Glutamatergic neuron (in vitro differentiated cells): Measurements from ENCODE around the gene PTPRT. TPM values are rescaled to one million over a fixed set of nuclear protein-coding genes. Genes with fewer than 3 reads are reported as not detected.
A peak's percentile ranks its signal among the peaks of the same experiment; 100 is the strongest.

ENCODE experiments used
- DNase-seq: peaks from one replicate; pipeline ENCODE4 v3.0.0; 2022
- H3K27ac Mint-ChIP-seq: one replicate; pipeline ENCODE4 v1.8.0; 2020; ENCODE audit warnings: mild to moderate bottlenecking, mixed read lengths, inconsistent platforms; ENCODE audit not compliant: unreplicated experiment
- H3K27me3 Mint-ChIP-seq: one replicate; pipeline ENCODE4 v1.8.0; 2020; ENCODE audit warnings: mild to moderate bottlenecking, moderate library complexity, mixed read lengths, inconsistent platforms; ENCODE audit not compliant: unreplicated experiment
- H3K36me3 Mint-ChIP-seq: one replicate; pipeline ENCODE4 v1.8.0; 2020; ENCODE audit warnings: mild to moderate bottlenecking, mixed read lengths, inconsistent platforms; ENCODE audit not compliant: unreplicated experiment
- H3K4me1 Mint-ChIP-seq: one replicate; pipeline ENCODE4 v1.8.0; 2020; ENCODE audit warnings: mild to moderate bottlenecking, low read depth, mixed read lengths, inconsistent platforms; ENCODE audit not compliant: unreplicated experiment
- H3K4me3 Mint-ChIP-seq: one replicate; pipeline ENCODE4 v1.8.0; 2020; ENCODE audit warnings: mild to moderate bottlenecking, mixed read lengths, inconsistent platforms; ENCODE audit not compliant: unreplicated experiment
- H3K9me3 Mint-ChIP-seq: one replicate; pipeline ENCODE4 v1.8.0; 2020; ENCODE audit warnings: mild to moderate bottlenecking, moderate library complexity, mixed read lengths, inconsistent platforms; ENCODE audit not compliant: unreplicated experiment
- CTCF ChIP-seq: fragments of 200-600 bp; sonication (generic); IDR thresholded peaks from one replicate; pipeline ENCODE4 v1.5.0; 2021; ENCODE audit not compliant: partially characterized antibody, unreplicated experiment
- total RNA-seq: library from RNA; stranded (reverse); fragmentation: NEBNext Ultra II Directional; extraction: Animal tissue kit (Norgen Biotek cat#: 25700); gene quantifications from one replicate; pipeline ENCODE4 v1.2.1, GENCODE V29; 2021; ENCODE audit not compliant: unreplicated experiment

Gene PTPRT
- total RNA-seq, 1 donor from 2014 or later: 1.9 TPM

GRCh38 chr20:42484335-42484734 lies 705.4 kb downstream of the PTPRT start:
- no peak for TF ChIP-seq CTCF
- H3K4me1 Mint-ChIP-seq: no peaks in the 10 kb centered on the region
- peaks cover 3% of the 10 kb centered on the region for H3K27me3 Mint-ChIP-seq
- DNase-seq: no peak
- no peaks in the 10 kb centered on the region for H3K36me3 Mint-ChIP-seq
- no peak overlapping the region for H3K4me3 Mint-ChIP-seq
- no peak overlapping the region for H3K27ac Mint-ChIP-seq
- no peaks in the 10 kb centered on the region for H3K9me3 Mint-ChIP-seq

GRCh38 chr20:42483730-42484303 lies 705.9 kb downstream of the PTPRT start:
- peak; percentile 82 for TF ChIP-seq CTCF
- Mint-ChIP-seq H3K27me3 (peaks cover 3% of the 10 kb centered on the region), H3K4me3 (no peak overlapping the region), H3K36me3 (no peaks in the 10 kb centered on the region), H3K27ac (no peak overlapping the region), H3K9me3 (no peaks in the 10 kb centered on the region), H3K4me1 (no peaks in the 10 kb centered on the region)
- DNase-seq: peak; percentile 74

GRCh38 chr20:42482808-42483207 lies 706.9 kb downstream of the PTPRT start:
- Mint-ChIP-seq H3K4me3 (no peak overlapping the region), H3K4me1 (no peaks in the 10 kb centered on the region), H3K27ac (no peak overlapping the region), H3K9me3 (no peaks in the 10 kb centered on the region), H3K27me3 (peaks cover 3% of the 10 kb centered on the region), H3K36me3 (no peaks in the 10 kb centered on the region)
- no peak for TF ChIP-seq CTCF
- no peak for DNase-seq

- H3K27me3 Mint-ChIP-seq: no peaks in the 10 kb centered on the region
- peaks cover 2% of the 10 kb centered on the region for H3K9me3 Mint-ChIP-seq
- TF ChIP-seq CTCF: no peak
- DNase-seq: no peak
- no peak overlapping the region for H3K4me3 Mint-ChIP-seq
- H3K27ac Mint-ChIP-seq: no peak overlapping the region
- H3K36me3 Mint-ChIP-seq: no peaks in the 10 kb centered on the region
- peaks cover 4% of the 10 kb centered on the region for H3K4me1 Mint-ChIP-seq
Measured at GRCh38 chr20:42475773-42476172, 713.9 kb downstream of the PTPRT start.

GRCh38 chr20:42474646-42475045 lies 715.1 kb downstream of the PTPRT start:
- Mint-ChIP-seq H3K9me3 (peaks cover 2% of the 10 kb centered on the region), H3K36me3 (no peaks in the 10 kb centered on the region), H3K4me1 (peaks cover 4% of the 10 kb centered on the region), H3K27me3 (no peaks in the 10 kb centered on the region), H3K4me3 (no peak overlapping the region), H3K27ac (no peak overlapping the region)
- no peak for TF ChIP-seq CTCF
- no peak for DNase-seq
